Measurements from ENCODE around the gene ANGEL1.

- TF ChIP-seq, protein P1, sequence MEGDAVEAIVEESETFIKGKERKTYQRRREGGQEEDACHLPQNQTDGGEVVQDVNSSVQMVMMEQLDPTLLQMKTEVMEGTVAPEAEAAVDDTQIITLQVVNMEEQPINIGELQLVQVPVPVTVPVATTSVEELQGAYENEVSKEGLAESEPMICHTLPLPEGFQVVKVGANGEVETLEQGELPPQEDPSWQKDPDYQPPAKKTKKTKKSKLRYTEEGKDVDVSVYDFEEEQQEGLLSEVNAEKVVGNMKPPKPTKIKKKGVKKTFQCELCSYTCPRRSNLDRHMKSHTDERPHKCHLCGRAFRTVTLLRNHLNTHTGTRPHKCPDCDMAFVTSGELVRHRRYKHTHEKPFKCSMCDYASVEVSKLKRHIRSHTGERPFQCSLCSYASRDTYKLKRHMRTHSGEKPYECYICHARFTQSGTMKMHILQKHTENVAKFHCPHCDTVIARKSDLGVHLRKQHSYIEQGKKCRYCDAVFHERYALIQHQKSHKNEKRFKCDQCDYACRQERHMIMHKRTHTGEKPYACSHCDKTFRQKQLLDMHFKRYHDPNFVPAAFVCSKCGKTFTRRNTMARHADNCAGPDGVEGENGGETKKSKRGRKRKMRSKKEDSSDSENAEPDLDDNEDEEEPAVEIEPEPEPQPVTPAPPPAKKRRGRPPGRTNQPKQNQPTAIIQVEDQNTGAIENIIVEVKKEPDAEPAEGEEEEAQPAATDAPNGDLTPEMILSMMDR (IDR thresholded peaks at IDR 0.05): no peak
- no peak for TF ChIP-seq POLR2A (IDR thresholded peaks at IDR 0.05)
Measured at GRCh38 chr14:76814726-76815645, 2.3 kb upstream of the ANGEL1 start.
